Astrocyte (in vitro differentiated cells and primary cell): ENCODE data around the gene KCNH8.

ENCODE experiments used
- CTCF ChIP-seq: IDR thresholded peaks from 2 replicates; pipeline ENCODE4 v1.5.1; 2011; ENCODE audit warnings: low read depth, mild to moderate bottlenecking, inconsistent platforms, low read length, moderate library complexity; ENCODE audit not compliant: insufficient read depth
- EZH2 ChIP-seq: IDR thresholded peaks from 2 replicates; pipeline ENCODE4 v1.6.1; 2012; ENCODE audit warnings: mild to moderate bottlenecking, low read length, inconsistent platforms; ENCODE audit not compliant: insufficient read depth

GRCh38 chr3:19103510-19103909 lies 44.8 kb upstream of the KCNH8 start:
- TF ChIP-seq CTCF: no peak
- TF ChIP-seq EZH2: no peak
